Mononuclear cell (primary cell): ENCODE measurements around the gene AURKAIP1. TPM values are rescaled to one million over a fixed set of nuclear protein-coding genes. Genes with fewer than 3 reads are reported as not detected.

ENCODE experiments used
- H3K27me3 ChIP-seq: 2 replicates; pipeline ENCODE4 v1.6.0; 2011; ENCODE audit warnings: low read length, control low read depth; ENCODE audit not compliant: insufficient read depth
- H3K4me1 ChIP-seq: 2 replicates; pipeline ENCODE4 v1.5.1; 2011; ENCODE audit warnings: mild to moderate bottlenecking, low read length, control low read depth; ENCODE audit not compliant: insufficient read depth
- H3K4me3 ChIP-seq: 2 replicates; pipeline ENCODE4 v1.5.1; 2011; ENCODE audit warnings: mild to moderate bottlenecking, low read length, moderate library complexity
- H3K9me3 ChIP-seq: 2 replicates; pipeline ENCODE4 v1.5.1; 2011; ENCODE audit warnings: low read depth, mild to moderate bottlenecking, control low read depth, low read length
- total RNA-seq: library from RNA; depleted of rRNA; stranded (reverse); fragments of >200 nt; gene quantifications from one replicate; pipeline ENCODE4 v1.2.3, GENCODE V29; 2012

AURKAIP1 gene
- total RNA-seq, 1 donor = 27.8 TPM

- peaks cover 20% of the 10 kb centered on the region for H3K27me3 ChIP-seq
These were observed 21.4 kb downstream of the AURKAIP1 start for GRCh38 chr1:1353389-1354151.

GRCh38 chr1:1352786-1353388, 22.1 kb downstream of the AURKAIP1 start:
- Histone ChIP-seq H3K4me3 (no peak overlapping the region), H3K4me1 (peaks cover 23% of the 10 kb centered on the region), H3K27me3 (peaks cover 20% of the 10 kb centered on the region), H3K9me3 (no peaks in the 10 kb centered on the region)

More at GRCh38 chr1:1353389-1354151, 21.4 kb downstream of the AURKAIP1 start:
- Histone ChIP-seq H3K4me1 (peaks cover 23% of the 10 kb centered on the region), H3K4me3 (no peak overlapping the region), H3K9me3 (no peaks in the 10 kb centered on the region)

GRCh38 chr1:1351511-1352427, 23.2 kb downstream of the AURKAIP1 start:
- Histone ChIP-seq H3K4me3 (no peak overlapping the region), H3K9me3 (no peaks in the 10 kb centered on the region), H3K4me1 (peaks cover 30% of the 10 kb centered on the region), H3K27me3 (peaks cover 20% of the 10 kb centered on the region)

GRCh38 chr1:1349256-1350012, 25.6 kb downstream of the AURKAIP1 start, which contains the start of gene DVL1:
TSS of gene DVL1 (minus strand) at chr1:1349418. CDS start at chr1:1349065, 353 bp downstream.
- H3K9me3 ChIP-seq = no peaks in the 10 kb centered on the region
- peak within 1 kb of the TSS; percentile 64 for H3K4me3 ChIP-seq
- peaks cover 27% of the 10 kb centered on the region for H3K4me1 ChIP-seq
- H3K27me3 ChIP-seq = peaks cover 17% of the 10 kb centered on the region

- Histone ChIP-seq H3K4me1 (peaks cover 20% of the 10 kb centered on the region), H3K27me3 (peaks cover 12% of the 10 kb centered on the region), H3K4me3 (peak overlapping the region; percentile 48), H3K9me3 (no peaks in the 10 kb centered on the region)
These were observed 26.4 kb downstream of the AURKAIP1 start for GRCh38 chr1:1348420-1349255.

- Histone ChIP-seq H3K4me1 (peaks cover 16% of the 10 kb centered on the region), H3K9me3 (no peaks in the 10 kb centered on the region), H3K4me3 (no peak overlapping the region), H3K27me3 (peaks cover 5% of the 10 kb centered on the region)
These were observed 27.2 kb downstream of the AURKAIP1 start for GRCh38 chr1:1347663-1348419.

GRCh38 chr1:1347026-1347595, 27.9 kb downstream of the AURKAIP1 start:
- Histone ChIP-seq H3K4me1 (peaks cover 16% of the 10 kb centered on the region), H3K27me3 (no peaks in the 10 kb centered on the region), H3K4me3 (no peak overlapping the region), H3K9me3 (no peaks in the 10 kb centered on the region)

- Histone ChIP-seq H3K4me1 (peaks cover 16% of the 10 kb centered on the region), H3K27me3 (no peaks in the 10 kb centered on the region), H3K4me3 (no peak overlapping the region), H3K9me3 (no peaks in the 10 kb centered on the region)
These were observed 28.5 kb downstream of the AURKAIP1 start for GRCh38 chr1:1346501-1346890.

GRCh38 chr1:1345860-1346500, 29.0 kb downstream of the AURKAIP1 start:
- Histone ChIP-seq H3K4me1 (peaks cover 16% of the 10 kb centered on the region), H3K9me3 (no peaks in the 10 kb centered on the region), H3K27me3 (no peaks in the 10 kb centered on the region), H3K4me3 (no peak overlapping the region)

- Histone ChIP-seq H3K4me3 (no peak overlapping the region), H3K9me3 (no peaks in the 10 kb centered on the region), H3K4me1 (peaks cover 16% of the 10 kb centered on the region), H3K27me3 (no peaks in the 10 kb centered on the region)
These were observed 29.6 kb downstream of the AURKAIP1 start for GRCh38 chr1:1345384-1345783.

GRCh38 chr1:1344655-1345361, 30.2 kb downstream of the AURKAIP1 start:
- Histone ChIP-seq H3K9me3 (no peaks in the 10 kb centered on the region), H3K4me3 (no peak overlapping the region), H3K27me3 (no peaks in the 10 kb centered on the region), H3K4me1 (peaks cover 16% of the 10 kb centered on the region)

- Histone ChIP-seq H3K4me3 (no peak overlapping the region), H3K27me3 (no peaks in the 10 kb centered on the region), H3K9me3 (no peaks in the 10 kb centered on the region), H3K4me1 (peaks cover 16% of the 10 kb centered on the region)
These were observed 31.1 kb downstream of the AURKAIP1 start for GRCh38 chr1:1343811-1344421.
